ENCODE measurements around the gene AKT3.

The AKT3 gene

GRCh38 chr1:243493156-243494129 is 356.6 kb downstream of the AKT3 start:
- H3K4me2 ChIP-seq (ENCODE audit: insufficient read depth, low read length, poor library complexity, severe bottlenecking): no peak overlapping the region
- no peak overlapping the region for H3K9ac ChIP-seq (ENCODE audit: low read depth, low read length, poor library complexity)
- no peak overlapping the region for H3K4ac ChIP-seq (ENCODE audit: low read length)
- peak overlapping the region; percentile 66 for H3K18ac ChIP-seq (ENCODE audit: low read length)
- H3K36me3 ChIP-seq (replicated peaks in 1 of 2; ENCODE audit: control insufficient read depth in 2 of 2, insufficient read depth in 2 of 2, low read length in 2 of 2): peaks cover 0 to 2% of the 10 kb centered on the region in 2 donors
- H3K23ac ChIP-seq (ENCODE audit: low read depth, low read length, poor library complexity): no peak overlapping the region
- H2BK15ac ChIP-seq (ENCODE audit: low read length): no peak overlapping the region
- no peak overlapping the region for H2BK5ac ChIP-seq (ENCODE audit: low read length)
- H3K4me1 ChIP-seq (ENCODE audit: control insufficient read depth in 2 of 2, insufficient read depth in 1 of 2, low read depth in 1 of 2, low read length in 2 of 2): peaks cover 6 to 21% of the 10 kb centered on the region in 2 donors
- H2BK120ac ChIP-seq (ENCODE audit: low read depth, low read length): no peak overlapping the region
- no peak overlapping the region for H2BK12ac ChIP-seq (ENCODE audit: low read length)
- H3K79me1 ChIP-seq (ENCODE audit: low read depth, low read length): no peaks in the 10 kb centered on the region
- DNase-seq (ENCODE audit: low spot score): no peak
- H3K9me3 ChIP-seq (replicated peaks in 1 of 2; ENCODE audit: control insufficient read depth in 2 of 2, insufficient read depth in 1 of 2, low read depth in 1 of 2, low read length in 2 of 2): peaks cover 0 to 8% of the 10 kb centered on the region in 2 donors
- H3K27ac ChIP-seq (replicated peaks; ENCODE audit: low read length): no peak overlapping the region
- H3K14ac ChIP-seq (ENCODE audit: low read length): no peak overlapping the region
- H4K91ac ChIP-seq (ENCODE audit: low read depth, low read length, poor library complexity): no peak overlapping the region
- WGBS, 2 donors (ENCODE audit: extremely low coverage in 2 of 2, insufficient read length in 2 of 2, insufficient replicate concordance in 1 of 2): no CpG with 5 or more reads among the region's 14 CpGs
- H3K27me3 ChIP-seq (ENCODE audit: control insufficient read depth in 3 of 3, insufficient read depth in 3 of 3, low read depth in 1 of 3, low read length in 3 of 3): no peaks in the 10 kb centered on the region
- H4K8ac ChIP-seq (ENCODE audit: low read depth, low read length): no peak overlapping the region
- H2AK5ac ChIP-seq (ENCODE audit: low read depth, low read length): no peak overlapping the region
- no peak overlapping the region for H2AFZ ChIP-seq (ENCODE audit: low read length)
- no peak overlapping the region for H3K4me3 ChIP-seq (ENCODE audit: low read length in 2 of 2)

DNA sequence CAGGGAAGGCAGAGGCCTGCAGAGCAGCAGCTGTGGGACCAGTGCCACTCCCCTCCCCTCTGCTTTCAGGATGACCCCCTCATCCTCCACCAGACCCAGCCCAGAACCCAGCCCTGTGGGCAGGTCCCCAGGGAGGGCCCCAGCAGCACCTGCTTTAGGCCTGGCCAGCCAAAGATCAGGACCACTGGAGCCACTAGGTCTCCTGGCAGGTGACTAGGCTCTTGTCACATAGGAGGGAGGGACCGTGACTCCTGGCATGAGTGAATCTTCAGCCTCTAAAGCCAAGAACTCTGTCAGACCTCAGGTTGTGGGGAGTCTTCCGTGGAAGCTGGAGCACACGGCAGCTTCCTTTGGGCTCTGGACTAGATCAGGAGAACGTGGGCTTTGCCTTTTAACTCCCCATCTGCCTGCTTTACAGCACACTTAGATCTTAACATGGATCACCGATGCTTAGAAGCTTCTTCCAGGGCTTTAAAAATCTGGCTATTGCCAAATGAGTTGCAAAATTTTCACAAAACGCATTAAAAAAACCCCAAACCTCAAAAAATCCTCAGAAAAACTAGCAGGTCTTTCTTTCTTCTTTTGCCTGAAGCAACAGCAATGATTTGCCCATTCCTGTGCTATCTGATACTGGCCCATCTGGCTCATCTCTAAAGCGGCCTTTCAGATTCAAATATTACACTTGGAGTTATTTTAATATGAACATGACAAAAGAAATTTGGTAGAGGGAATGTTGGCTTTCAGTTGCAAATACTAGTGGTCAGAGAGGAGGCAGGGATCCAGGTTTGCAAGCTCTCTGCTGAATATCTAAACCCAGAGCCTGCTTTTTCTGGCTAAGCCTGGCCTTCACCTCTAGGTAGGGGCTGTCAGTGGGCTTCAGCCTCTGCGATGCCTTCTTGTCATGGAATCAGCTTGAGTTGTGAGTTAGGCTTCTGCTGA is 359.0 kb downstream of the AKT3 start:
- Histone ChIP-seq H3K4ac (ENCODE audit: low read length) (no peak overlapping the region), H3K4me1 (ENCODE audit: control insufficient read depth in 2 of 2, insufficient read depth in 1 of 2, low read depth in 1 of 2, low read length in 2 of 2) (peaks cover 0 to 13% of the 10 kb centered on the region in 2 donors), H4K91ac (ENCODE audit: low read depth, low read length, poor library complexity) (no peak overlapping the region), H4K8ac (ENCODE audit: low read depth, low read length) (no peak overlapping the region), H3K18ac (ENCODE audit: low read length) (peak overlapping the region; percentile 81), H2BK120ac (ENCODE audit: low read depth, low read length) (no peak overlapping the region), H3K14ac (ENCODE audit: low read length) (no peak overlapping the region), H3K9me3 (replicated peaks in 1 of 2; ENCODE audit: control insufficient read depth in 2 of 2, insufficient read depth in 1 of 2, low read depth in 1 of 2, low read length in 2 of 2) (peaks cover 2 to 8% of the 10 kb centered on the region in 2 donors), H3K9ac (ENCODE audit: low read depth, low read length, poor library complexity) (no peak overlapping the region), H2BK15ac (ENCODE audit: low read length) (no peak overlapping the region), H3K4me3 (ENCODE audit: low read length in 2 of 2) (no peak overlapping the region), H2BK12ac (ENCODE audit: low read length) (no peak overlapping the region), H3K4me2 (ENCODE audit: insufficient read depth, low read length, poor library complexity, severe bottlenecking) (no peak overlapping the region), H3K23ac (ENCODE audit: low read depth, low read length, poor library complexity) (no peak overlapping the region), H3K27me3 (ENCODE audit: control insufficient read depth in 3 of 3, insufficient read depth in 3 of 3, low read depth in 1 of 3, low read length in 3 of 3) (no peaks in the 10 kb centered on the region), H2AK5ac (ENCODE audit: low read depth, low read length) (peak overlapping the region; percentile 1), H3K79me1 (ENCODE audit: low read depth, low read length) (no peaks in the 10 kb centered on the region), H2AFZ (ENCODE audit: low read length) (no peak overlapping the region), H3K27ac (replicated peaks; ENCODE audit: low read length) (no peak overlapping the region), H2BK5ac (ENCODE audit: low read length) (no peak overlapping the region), H3K36me3 (replicated peaks in 1 of 2; ENCODE audit: control insufficient read depth in 2 of 2, insufficient read depth in 2 of 2, low read length in 2 of 2) (peaks cover 0 to 2% of the 10 kb centered on the region in 2 donors)
- WGBS, 2 donors (ENCODE audit: extremely low coverage in 2 of 2, insufficient read length in 2 of 2, insufficient replicate concordance in 1 of 2): no CpG with 5 or more reads among the region's 8 CpGs
- no peak for DNase-seq (ENCODE audit: low spot score)

DNA sequence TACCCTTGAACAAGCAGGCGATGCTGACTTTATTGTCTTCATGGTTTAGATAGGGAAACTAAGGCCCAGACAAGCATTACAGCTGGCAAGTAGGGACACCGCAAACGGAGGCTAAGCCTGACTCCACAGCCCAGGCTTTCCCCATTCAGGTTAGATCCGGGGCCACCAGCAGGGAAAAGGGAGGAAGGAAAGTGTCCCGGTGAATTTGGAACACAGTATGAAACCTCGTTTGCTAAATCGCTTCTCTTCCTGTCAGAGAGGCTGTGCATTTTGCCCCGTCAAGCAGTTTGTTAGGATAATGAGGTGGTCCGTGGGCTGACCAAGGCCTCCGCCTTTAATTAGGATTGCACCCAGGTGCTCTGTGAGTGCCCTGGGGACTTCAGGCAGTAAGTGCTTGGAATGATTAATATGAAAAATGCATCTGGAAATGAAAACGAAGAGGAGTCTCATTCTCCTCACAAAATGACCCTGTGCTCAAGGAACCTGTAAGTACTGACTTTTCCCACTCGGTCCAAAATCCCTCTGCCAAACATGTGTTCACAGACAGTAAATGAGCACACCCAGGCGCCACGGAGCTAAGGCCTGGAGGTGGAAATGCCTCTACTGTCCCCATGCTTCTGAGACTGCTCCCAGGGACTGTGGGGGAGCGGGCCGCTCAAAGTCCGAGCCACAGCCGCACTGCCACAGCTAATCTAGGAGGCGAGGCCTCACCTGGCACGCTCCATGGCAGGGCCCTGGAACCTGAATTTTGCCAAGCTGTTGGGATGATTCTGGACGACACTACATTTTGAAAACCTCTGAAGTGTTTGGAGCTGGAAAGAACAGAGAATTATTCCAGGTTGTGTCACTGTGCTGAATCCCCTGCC is 360.1 kb downstream of the AKT3 start:
- H3K79me1 ChIP-seq (ENCODE audit: low read depth, low read length): no peaks in the 10 kb centered on the region
- no peaks in the 10 kb centered on the region for H3K27me3 ChIP-seq (ENCODE audit: control insufficient read depth in 3 of 3, insufficient read depth in 3 of 3, low read depth in 1 of 3, low read length in 3 of 3)
- H3K4me2 ChIP-seq (ENCODE audit: insufficient read depth, low read length, poor library complexity, severe bottlenecking): no peak overlapping the region
- no peak for DNase-seq (ENCODE audit: low spot score)
- H2BK5ac ChIP-seq (ENCODE audit: low read length): no peak overlapping the region
- peaks cover 0 to 2% of the 10 kb centered on the region in 2 donors for H3K36me3 ChIP-seq (replicated peaks in 1 of 2; ENCODE audit: control insufficient read depth in 2 of 2, insufficient read depth in 2 of 2, low read length in 2 of 2)
- H3K4ac ChIP-seq (ENCODE audit: low read length): no peak overlapping the region
- no peak overlapping the region for H2BK15ac ChIP-seq (ENCODE audit: low read length)
- WGBS, 2 donors (ENCODE audit: extremely low coverage in 2 of 2, insufficient read length in 2 of 2, insufficient replicate concordance in 1 of 2): no CpG with 5 or more reads among the region's 21 CpGs
- no peak overlapping the region for H3K4me3 ChIP-seq (ENCODE audit: low read length in 2 of 2)
- peaks cover 2 to 8% of the 10 kb centered on the region in 2 donors for H3K9me3 ChIP-seq (replicated peaks in 1 of 2; ENCODE audit: control insufficient read depth in 2 of 2, insufficient read depth in 1 of 2, low read depth in 1 of 2, low read length in 2 of 2)
- H3K27ac ChIP-seq (replicated peaks; ENCODE audit: low read length): peak overlapping the region; percentile 29
- no peak overlapping the region for H3K18ac ChIP-seq (ENCODE audit: low read length)
- no peak overlapping the region for H4K8ac ChIP-seq (ENCODE audit: low read depth, low read length)
- H2BK12ac ChIP-seq (ENCODE audit: low read length): no peak overlapping the region
- peak overlapping the region; percentile 1 for H2AK5ac ChIP-seq (ENCODE audit: low read depth, low read length)
- H3K23ac ChIP-seq (ENCODE audit: low read depth, low read length, poor library complexity): no peak overlapping the region
- no peak overlapping the region for H3K14ac ChIP-seq (ENCODE audit: low read length)
- no peak overlapping the region for H2BK120ac ChIP-seq (ENCODE audit: low read depth, low read length)
- H3K9ac ChIP-seq (ENCODE audit: low read depth, low read length, poor library complexity): no peak overlapping the region
- H4K91ac ChIP-seq (ENCODE audit: low read depth, low read length, poor library complexity): no peak overlapping the region
- H2AFZ ChIP-seq (ENCODE audit: low read length): no peak overlapping the region
- H3K4me1 ChIP-seq (ENCODE audit: control insufficient read depth in 2 of 2, insufficient read depth in 1 of 2, low read depth in 1 of 2, low read length in 2 of 2): peaks cover 0 to 9% of the 10 kb centered on the region in 2 donors

Measured in neuronal stem cell (in vitro differentiated cells).